GM13976 (cell line): ENCODE data around the gene BTBD3.

Experiments used
- DNase-seq: peaks from one replicate; pipeline ENCODE4 v3.0.0; 2012; ENCODE audit warnings: low spot score
- CTCF ChIP-seq: IDR thresholded peaks from 2 replicates; pipeline ENCODE4 v1.5.1; 2012; ENCODE audit warnings: borderline replicate concordance, mild to moderate bottlenecking; ENCODE audit not compliant: insufficient read depth; ENCODE audit errors: extremely low read depth, missing control alignments, control extremely low read depth
- in situ Hi-C: fragments of 300-500 bp; cut with MboI; formaldehyde crosslinking; loops from one replicate; pipeline ENCODE4 v1.12.0; 2022; ENCODE audit warnings: low sequenced_read_pairs, mixed read lengths, inconsistent platforms; ENCODE audit not compliant: unreplicated experiment

Gene BTBD3

GRCh38 chr20:11917663-11918062, at the start of gene BTBD3:
Gene BTBD3 (plus strand): TSS chr20:11917893. CDS start chr20:11918276, 383 bp downstream.
- DNase-seq = peak; percentile 6
- in situ Hi-C loops = no loop called here
- TF ChIP-seq CTCF = no peak

GRCh38 chr20:11869641-11870040, 48.1 kb upstream of the BTBD3 start:
- in situ Hi-C loops = no loop called here
- DNase-seq = no peak

GRCh38 chr20:11870411-11870810, 47.3 kb upstream of the BTBD3 start:
- no peak for TF ChIP-seq CTCF
- in situ Hi-C loops = no loop called here
- DNase-seq = no peak

More at GRCh38 chr20:11869641-11870040, 48.1 kb upstream of the BTBD3 start:
- no peak for TF ChIP-seq CTCF

GRCh38 chr20:11876555-11876954, 41.1 kb upstream of the BTBD3 start:
- TF ChIP-seq CTCF = no peak
- no peak for DNase-seq
- in situ Hi-C loops = no loop called here

GRCh38 chr20:11880680-11881079, 37.0 kb upstream of the BTBD3 start:
- in situ Hi-C loops = no loop called here
- TF ChIP-seq CTCF = no peak
- no peak for DNase-seq

- in situ Hi-C loops = no loop called here
- DNase-seq = no peak
- no peak for TF ChIP-seq CTCF
Measured at GRCh38 chr20:11881449-11881848, 36.2 kb upstream of the BTBD3 start.

GRCh38 chr20:11882651-11883050, 35.0 kb upstream of the BTBD3 start:
- no peak for DNase-seq
- no peak for TF ChIP-seq CTCF
- in situ Hi-C loops = no loop called here
